DND-41 (cell line): ENCODE data around the gene PLD2.

Source experiments
- CTCF ChIP-seq: IDR thresholded peaks from 2 replicates; pipeline ENCODE4 v1.5.1; 2012; ENCODE audit warnings: borderline replicate concordance, low read length, moderate library complexity, mild to moderate bottlenecking; ENCODE audit not compliant: poor library complexity, severe bottlenecking; ENCODE audit errors: extremely low read depth
- EZH2 ChIP-seq: IDR thresholded peaks from 3 replicates; pipeline ENCODE4 v1.6.1; 2012; ENCODE audit warnings: borderline replicate concordance, low read depth, mild to moderate bottlenecking, moderate library complexity, low read length, inconsistent platforms; ENCODE audit not compliant: severe bottlenecking

- TF ChIP-seq CTCF (no peak), EZH2 (no peak)
Observed at GRCh38 chr17:4837471-4838308, 30.7 kb downstream of the PLD2 start.
